ENCODE measurements around the gene ECHDC3. TPM values are rescaled to one million over a fixed set of nuclear protein-coding genes. Genes with fewer than 3 reads are reported as not detected.

Gene ECHDC3
- total and polyA plus RNA-seq, 2 of the 4 experiments (the other 2 are of a cell fraction) = 4.3 to 5.0 TPM

GRCh38 chr10:11695779-11696178, 46.4 kb upstream of the ECHDC3 start:
- dilution Hi-C loops (cut with HindIII; ENCODE audit: low sequenced_read_pairs, unreplicated experiment) = no loop called here
- Histone ChIP-seq H3K18ac (ENCODE audit: low read depth, low read length) (no peak overlapping the region), H3K14ac (replicated peaks; ENCODE audit: low read depth, low read length) (no peak overlapping the region), H3K27me3 (ENCODE audit: control insufficient read depth, insufficient read depth, low read length) (peaks cover 5% of the 10 kb centered on the region), H4K20me1 (ENCODE audit: insufficient read depth, low read length) (no peaks in the 10 kb centered on the region), H2AK9ac (replicated peaks; ENCODE audit: low read depth, low read length, poor library complexity) (no peak overlapping the region), H2BK15ac (ENCODE audit: low read depth, low read length) (no peak overlapping the region), H3K79me1 (ENCODE audit: low read depth in 1 of 2, low read length in 2 of 2) (no peaks in the 10 kb centered on the region), H4K91ac (ENCODE audit: insufficient read depth, low read depth, low read length) (no peak overlapping the region), H2AFZ (replicated peaks; ENCODE audit: low read length, poor library complexity) (no peak overlapping the region), H2AK5ac (ENCODE audit: low read depth, low read length) (no peak overlapping the region), H3K9me1 (ENCODE audit: insufficient read depth, low read length) (no peaks in the 10 kb centered on the region), H2BK20ac (ENCODE audit: low read depth, low read length) (no peak overlapping the region), H3K4me2 (ENCODE audit: low read depth, low read length) (no peak overlapping the region), H3K4me3 (ENCODE audit: insufficient read depth, low read depth, low read length) (no peak overlapping the region), H4K8ac (ENCODE audit: low read depth in 2 of 2, low read length in 2 of 2) (no peak overlapping the region), H4K5ac (ENCODE audit: low read depth, low read length) (no peak overlapping the region), H3K36me3 (ENCODE audit: control insufficient read depth, insufficient read depth, low read length) (no peaks in the 10 kb centered on the region), H3K4ac (ENCODE audit: low read depth, low read length) (no peak overlapping the region), H3K9me3 (ENCODE audit: control insufficient read depth, insufficient read depth, low read length) (no peaks in the 10 kb centered on the region), H3K9ac (ENCODE audit: low read depth, low read length) (no peak overlapping the region), H2BK5ac (ENCODE audit: low read depth, low read length, poor library complexity, severe bottlenecking) (no peak overlapping the region), H3K27ac (ENCODE audit: insufficient read depth, low read length) (no peak overlapping the region), H3K56ac (ENCODE audit: extremely low read depth, insufficient read depth, low read length) (no peak overlapping the region), H2BK120ac (ENCODE audit: low read depth, low read length) (no peak overlapping the region), H3K4me1 (ENCODE audit: control insufficient read depth, insufficient read depth, low read length) (no peaks in the 10 kb centered on the region), H3K23ac (ENCODE audit: low read depth, low read length) (no peak overlapping the region)
- ATAC-seq (ENCODE audit: low read depth) (no peak), DNase-seq (no peak)
- 30% methylated on average over 1 of the region's 2 CpGs; no CpG with 5 or more reads in 1 of the 2 experiments for WGBS, 2 experiments (ENCODE audit: extremely low coverage in 2 of 2, insufficient read length in 1 of 2)
- ChIA-PET CTCF (no interaction called here), POLR2A (ENCODE audit: unreplicated experiment) (no interaction called here)
- no peak for TF ChIP-seq SMC3 (IDR thresholded peaks at IDR 0.05; ENCODE audit: low read depth, low read length)
- TF ChIP-seq CHD1 (IDR thresholded peaks at IDR 0.05; ENCODE audit: low read depth, low read length) = no peak
- no peak for TF ChIP-seq POLR2A (IDR thresholded peaks at IDR 0.05; ENCODE audit: low read depth, low read length)
- TF ChIP-seq, protein P1, sequence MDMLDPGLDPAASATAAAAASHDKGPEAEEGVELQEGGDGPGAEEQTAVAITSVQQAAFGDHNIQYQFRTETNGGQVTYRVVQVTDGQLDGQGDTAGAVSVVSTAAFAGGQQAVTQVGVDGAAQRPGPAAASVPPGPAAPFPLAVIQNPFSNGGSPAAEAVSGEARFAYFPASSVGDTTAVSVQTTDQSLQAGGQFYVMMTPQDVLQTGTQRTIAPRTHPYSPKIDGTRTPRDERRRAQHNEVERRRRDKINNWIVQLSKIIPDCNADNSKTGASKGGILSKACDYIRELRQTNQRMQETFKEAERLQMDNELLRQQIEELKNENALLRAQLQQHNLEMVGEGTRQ (IDR thresholded peaks at IDR 0.05; ENCODE audit: low read depth, low read length) = no peak
- no peak for TF ChIP-seq FOS (IDR thresholded peaks at IDR 0.05; ENCODE audit: low read depth, low read length)
- TF ChIP-seq RAD21 (IDR thresholded peaks at IDR 0.05; ENCODE audit: low read length) = no peak
- TF ChIP-seq MXI1 (IDR thresholded peaks at IDR 0.05; ENCODE audit: borderline replicate concordance, low read depth, low read length) = no peak
- TF ChIP-seq ELK1 (IDR thresholded peaks at IDR 0.05; ENCODE audit: borderline replicate concordance, low read depth, low read length) = no peak
- no peak for TF ChIP-seq CEBPB (IDR thresholded peaks at IDR 0.05; ENCODE audit: low read depth, low read length)
- TF ChIP-seq, protein P2, sequence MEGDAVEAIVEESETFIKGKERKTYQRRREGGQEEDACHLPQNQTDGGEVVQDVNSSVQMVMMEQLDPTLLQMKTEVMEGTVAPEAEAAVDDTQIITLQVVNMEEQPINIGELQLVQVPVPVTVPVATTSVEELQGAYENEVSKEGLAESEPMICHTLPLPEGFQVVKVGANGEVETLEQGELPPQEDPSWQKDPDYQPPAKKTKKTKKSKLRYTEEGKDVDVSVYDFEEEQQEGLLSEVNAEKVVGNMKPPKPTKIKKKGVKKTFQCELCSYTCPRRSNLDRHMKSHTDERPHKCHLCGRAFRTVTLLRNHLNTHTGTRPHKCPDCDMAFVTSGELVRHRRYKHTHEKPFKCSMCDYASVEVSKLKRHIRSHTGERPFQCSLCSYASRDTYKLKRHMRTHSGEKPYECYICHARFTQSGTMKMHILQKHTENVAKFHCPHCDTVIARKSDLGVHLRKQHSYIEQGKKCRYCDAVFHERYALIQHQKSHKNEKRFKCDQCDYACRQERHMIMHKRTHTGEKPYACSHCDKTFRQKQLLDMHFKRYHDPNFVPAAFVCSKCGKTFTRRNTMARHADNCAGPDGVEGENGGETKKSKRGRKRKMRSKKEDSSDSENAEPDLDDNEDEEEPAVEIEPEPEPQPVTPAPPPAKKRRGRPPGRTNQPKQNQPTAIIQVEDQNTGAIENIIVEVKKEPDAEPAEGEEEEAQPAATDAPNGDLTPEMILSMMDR (conservative IDR thresholded peaks at IDR 0.05; ENCODE audit: low read depth, low read length) = no peak
- no peak for TF ChIP-seq NFE2L2 (IDR thresholded peaks at IDR 0.05; ENCODE audit: low read depth, low read length)
- no peak for TF ChIP-seq MAFK (IDR thresholded peaks at IDR 0.05; ENCODE audit: low read depth, low read length)
- intact Hi-C loops (cut with micrococcal nuclease) = no loop called here
- in situ Hi-C loops (cut with MboI; ENCODE audit: low sequenced_read_pairs) = no loop called here
- no TSS peak for BruUV-seq (replicated peaks)

All from IMR-90 (cell line).